Measurements from ENCODE around the gene TK2.
"Not testable (repeated sequence)": the region's sequence is repeated elsewhere in the genome, so short reads cannot be mapped to it uniquely, and the experiment has no call there.

Gene TK2

DNA sequence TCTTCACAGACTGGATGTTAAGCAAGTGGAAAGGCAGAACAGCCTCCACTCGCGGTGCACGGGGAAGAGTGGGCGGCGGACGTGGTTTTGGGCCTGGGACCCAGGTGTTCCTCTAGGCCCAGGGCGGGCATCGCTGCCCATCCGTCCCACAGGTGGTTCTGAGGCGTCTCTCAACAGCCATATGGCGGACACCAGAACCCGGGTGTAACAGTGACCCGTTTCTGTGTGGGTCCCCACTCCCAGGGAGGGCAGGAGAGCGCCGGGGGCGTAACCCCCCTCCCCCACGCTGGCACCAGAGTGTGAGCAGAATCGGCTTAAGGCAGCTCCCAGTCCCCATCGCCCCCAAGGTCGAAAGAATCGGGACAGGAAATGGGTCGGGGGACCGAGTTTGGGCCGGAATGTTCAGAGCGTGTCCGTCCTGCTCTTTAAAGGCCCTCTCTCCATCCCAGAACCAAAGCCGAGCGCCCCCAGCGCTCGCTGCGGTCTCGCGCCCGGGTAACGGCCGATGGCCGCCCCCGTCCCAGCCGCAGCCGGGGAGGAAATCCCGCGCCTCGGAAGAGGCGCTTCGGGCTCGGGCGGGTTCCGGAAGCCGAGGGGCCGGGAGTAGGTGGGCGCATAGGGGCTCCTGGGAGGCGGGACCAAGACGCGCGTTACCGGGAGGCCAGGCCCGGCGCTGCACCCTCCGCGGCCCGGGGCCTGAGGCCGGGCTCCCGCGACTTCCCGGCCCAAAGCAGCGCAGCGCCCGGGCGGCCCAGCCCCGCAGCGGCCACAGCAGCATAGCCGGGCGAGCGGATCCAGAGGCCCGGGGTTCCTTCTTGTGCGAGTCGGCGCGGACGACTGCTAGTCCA lies at the start of gene TK2:
Gene TK2, minus strand, starts transcription at position 839 of the 848 bp plus-strand sequence. Its CDS starts 61 bp downstream, at position 778.
- DNase-seq (ENCODE audit: low read depth) = peak; percentile 47
- peak within 1 kb of the TSS; percentile 35 for H3K4me3 ChIP-seq (ENCODE audit: low read depth, low read length)
- no peak for TF ChIP-seq CTCF (IDR thresholded peaks at IDR 0.05; ENCODE audit: insufficient read depth, low read depth, low read length, missing control alignments)

DNA sequence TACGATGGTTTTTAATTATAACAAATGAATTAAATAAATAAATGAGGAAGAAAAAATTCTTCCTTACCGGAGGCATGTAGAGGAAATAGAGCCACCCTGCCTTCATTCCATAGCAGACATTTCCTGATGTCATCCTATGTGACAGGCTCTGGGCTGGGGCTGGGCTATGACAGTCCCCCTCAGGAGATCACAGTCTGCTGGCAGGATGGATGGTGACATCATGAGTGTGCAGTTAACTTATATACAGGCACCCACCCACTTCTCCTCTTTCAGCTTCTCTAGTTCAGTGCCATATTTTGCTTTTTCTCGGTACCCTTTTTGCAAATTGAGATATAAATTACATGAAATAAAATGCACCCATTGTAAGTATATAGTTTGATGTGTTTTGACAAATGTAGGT lies 48.2 kb upstream of the TK2 start:
- no peak overlapping the region for H3K4me3 ChIP-seq (ENCODE audit: low read depth, low read length)
- TF ChIP-seq CTCF (IDR thresholded peaks at IDR 0.05; ENCODE audit: insufficient read depth, low read depth, low read length, missing control alignments) = no peak
- no peak for DNase-seq (ENCODE audit: low read depth)

DNA sequence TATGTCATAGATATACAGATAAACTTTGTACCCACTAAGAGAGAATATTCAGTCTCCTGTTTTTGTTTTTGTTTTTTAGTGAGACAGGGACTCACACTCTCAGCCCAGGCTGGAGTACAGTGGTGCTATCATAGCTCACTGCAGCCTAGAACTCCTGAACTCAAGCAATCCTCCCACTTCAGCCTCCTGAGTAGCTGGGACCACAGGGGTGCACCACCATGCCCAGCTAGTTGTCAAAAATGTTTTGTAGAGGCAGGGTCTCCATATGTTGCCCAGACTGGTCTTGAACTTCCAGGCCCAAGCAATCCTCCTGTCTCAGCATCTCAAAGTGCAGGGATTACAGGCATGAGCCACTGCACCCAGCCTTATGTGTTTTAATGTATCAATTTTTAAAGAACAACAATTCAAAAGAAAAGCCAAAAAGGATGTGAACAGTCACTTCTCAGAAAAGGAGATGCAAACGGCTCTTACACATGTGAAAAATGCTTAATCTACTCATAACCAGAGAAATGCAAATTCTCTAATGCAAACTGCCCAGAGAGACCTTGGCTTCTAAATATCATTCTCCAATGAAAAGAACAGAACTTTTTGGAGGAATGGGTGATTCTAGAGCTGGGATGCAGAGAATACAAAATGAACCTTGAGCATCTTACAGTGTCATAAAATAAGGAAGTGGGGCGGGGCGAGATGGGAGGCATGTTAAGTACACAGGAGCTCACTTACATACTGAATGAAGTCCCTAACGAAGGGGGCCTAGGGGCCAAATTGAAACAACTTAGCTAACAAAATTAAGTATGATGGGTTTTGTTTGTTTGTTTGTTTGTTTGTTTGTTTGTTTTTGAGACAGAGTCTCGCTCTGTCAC lies 47.3 kb upstream of the TK2 start:
- no peak for TF ChIP-seq CTCF (IDR thresholded peaks at IDR 0.05; ENCODE audit: insufficient read depth, low read depth, low read length, missing control alignments)
- peak; percentile 21 for DNase-seq (ENCODE audit: low read depth)

GRCh38 chr16:66596559-66596958 lies 46.6 kb upstream of the TK2 start:
- not testable (repeated sequence) for DNase-seq (ENCODE audit: low read depth); H3K4me3 ChIP-seq (ENCODE audit: low read depth, low read length)

More for the DNA sequence above, 47.3 kb upstream of the TK2 start:
- H3K4me3 ChIP-seq (ENCODE audit: low read depth, low read length) = no peak overlapping the region

DNA sequence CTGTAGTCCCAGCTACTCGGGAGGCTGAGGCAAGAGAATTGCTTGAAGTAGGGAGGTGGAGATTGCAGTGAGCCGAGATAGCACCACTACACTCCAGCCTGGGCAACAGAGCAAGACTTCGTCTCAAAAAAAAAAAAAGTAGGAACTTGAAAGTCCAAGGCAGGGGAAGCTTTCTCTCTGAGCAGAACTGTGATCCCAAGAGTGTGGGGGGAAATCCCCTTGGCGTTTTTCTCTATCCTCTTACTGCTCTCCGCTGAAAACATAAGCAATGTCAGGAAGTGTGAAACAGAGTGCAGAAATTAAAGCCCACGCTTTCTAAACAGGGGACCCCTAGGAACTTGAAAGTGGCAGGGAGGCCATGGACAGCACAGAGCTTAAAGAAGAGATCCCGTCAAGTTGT lies 44.8 kb upstream of the TK2 start:
- no peak overlapping the region for H3K4me3 ChIP-seq (ENCODE audit: low read depth, low read length)
- DNase-seq (ENCODE audit: low read depth) = peak; percentile 19
- TF ChIP-seq CTCF (IDR thresholded peaks at IDR 0.05; ENCODE audit: insufficient read depth, low read depth, low read length, missing control alignments) = no peak

DNA sequence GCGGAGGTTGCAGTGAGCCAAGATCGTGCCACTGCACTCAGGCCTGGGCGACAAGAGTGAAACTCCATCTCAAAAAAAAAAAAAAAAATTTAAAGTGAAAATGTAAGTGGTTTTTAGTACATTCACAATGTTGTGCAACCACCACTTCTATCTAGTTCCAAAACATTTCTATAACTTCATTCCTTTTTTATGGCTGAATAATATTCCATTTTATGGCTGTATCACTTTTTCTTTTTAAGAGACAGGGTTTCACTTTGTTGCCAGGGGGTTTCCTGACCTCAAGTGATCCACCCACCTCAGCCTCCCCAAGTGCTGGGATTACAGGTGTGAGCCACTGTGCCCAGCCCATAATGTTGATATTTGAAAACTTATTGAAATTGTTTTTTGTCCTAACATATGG lies 42.9 kb upstream of the TK2 start:
- DNase-seq (ENCODE audit: low read depth) = no peak
- H3K4me3 ChIP-seq (ENCODE audit: low read depth, low read length) = no peak overlapping the region
- TF ChIP-seq CTCF (IDR thresholded peaks at IDR 0.05; ENCODE audit: insufficient read depth, low read depth, low read length, missing control alignments) = no peak

GRCh38 chr16:66592241-66592640 lies 42.3 kb upstream of the TK2 start:
- no peak overlapping the region for H3K4me3 ChIP-seq (ENCODE audit: low read depth, low read length)
- no peak for TF ChIP-seq CTCF (IDR thresholded peaks at IDR 0.05; ENCODE audit: insufficient read depth, low read depth, low read length, missing control alignments)
- DNase-seq (ENCODE audit: low read depth) = no peak

Data from GM12865 (cell line).